ENCODE results near the gene ANKS4B.
"Not testable (repeated sequence)": the region's sequence is repeated elsewhere in the genome, so short reads cannot be mapped to it uniquely, and the experiment has no call there.

Gene ANKS4B

GRCh38 chr16:21263640-21264570 is 30.4 kb downstream of the ANKS4B start:
- no peak for DNase-seq

GRCh38 chr16:21264571-21265036 is 31.1 kb downstream of the ANKS4B start:
- no peak for DNase-seq

GRCh38 chr16:21265104-21265837 is 31.8 kb downstream of the ANKS4B start:
- DNase-seq: no peak

GRCh38 chr16:21267298-21267697 is 33.8 kb downstream of the ANKS4B start:
- DNase-seq: no peak

- no peak for DNase-seq
Measured at GRCh38 chr16:21268236-21268635, 34.7 kb downstream of the ANKS4B start.

GRCh38 chr16:21272253-21272652 is 38.8 kb downstream of the ANKS4B start:
- DNase-seq: no peak

- not testable (repeated sequence) for DNase-seq
Measured at GRCh38 chr16:21272763-21273162, 39.3 kb downstream of the ANKS4B start.

GRCh38 chr16:21274172-21274726 is 40.8 kb downstream of the ANKS4B start:
- DNase-seq: no peak

- DNase-seq: no peak
Measured at GRCh38 chr16:21275529-21275928, 42.0 kb downstream of the ANKS4B start.

GRCh38 chr16:21276090-21276489 is 42.6 kb downstream of the ANKS4B start:
- DNase-seq: peak; percentile 54

GRCh38 chr16:21277045-21277926 is 43.8 kb downstream of the ANKS4B start:
- DNase-seq: no peak

GRCh38 chr16:21277927-21278706 is 44.6 kb downstream of the ANKS4B start, which contains the start of gene CRYM:
CRYM (minus strand) TSS chr16:21278290; CDS start chr16:21278251, 39 bp downstream.
- peak; percentile 81 for DNase-seq

GRCh38 chr16:21279501-21279900 is 46.0 kb downstream of the ANKS4B start:
- DNase-seq: no peak

- DNase-seq: no peak
Measured at GRCh38 chr16:21281698-21282389, 48.3 kb downstream of the ANKS4B start.

- peak; percentile 63 for DNase-seq
Measured at GRCh38 chr16:21283521-21284289, 50.2 kb downstream of the ANKS4B start.

GRCh38 chr16:21284414-21284813 is 50.9 kb downstream of the ANKS4B start:
- no peak for DNase-seq

- DNase-seq: no peak
Measured at GRCh38 chr16:21285314-21285713, 51.8 kb downstream of the ANKS4B start.

GRCh38 chr16:21289789-21290188 is 56.3 kb downstream of the ANKS4B start:
- not testable (repeated sequence) for DNase-seq

GRCh38 chr16:21300309-21301167 is 67.0 kb downstream of the ANKS4B start:
- peak; percentile 99 for DNase-seq
